C1 segment of cervical spinal cord (tissue), 14 donors: ENCODE data around the gene KRT2.

ENCODE experiments used
- DNase-seq, 14 donors: peaks; one replicate each; lab custom pipeline; 2025; lab: John Stamatoyannopoulos, UW

The KRT2 gene

GRCh38 chr12:52615912-52616311, 36.1 kb downstream of the KRT2 start:
- DNase-seq = no peak

GRCh38 chr12:52615208-52615868, 36.7 kb downstream of the KRT2 start:
- no peak for DNase-seq

- DNase-seq = no peak
These were observed 37.4 kb downstream of the KRT2 start for GRCh38 chr12:52614381-52615207.

- no peak for DNase-seq
These were observed 38.5 kb downstream of the KRT2 start for GRCh38 chr12:52613384-52614030.

- no peak for DNase-seq
These were observed 39.3 kb downstream of the KRT2 start for GRCh38 chr12:52612431-52613383.

GRCh38 chr12:52611080-52611468, 40.9 kb downstream of the KRT2 start:
- DNase-seq = no peak

GRCh38 chr12:52608826-52609630, 43.0 kb downstream of the KRT2 start:
- DNase-seq = no peak

GRCh38 chr12:52608161-52608560, 43.9 kb downstream of the KRT2 start:
- no peak for DNase-seq

- DNase-seq = no peak
These were observed 44.7 kb downstream of the KRT2 start for GRCh38 chr12:52607314-52607713.

- DNase-seq = no peak
These were observed 45.3 kb downstream of the KRT2 start for GRCh38 chr12:52606581-52607218.

GRCh38 chr12:52606096-52606495, 45.9 kb downstream of the KRT2 start:
- DNase-seq = no peak

GRCh38 chr12:52605542-52605941, 46.5 kb downstream of the KRT2 start:
- no peak for DNase-seq

- DNase-seq = no peak
These were observed 47.2 kb downstream of the KRT2 start for GRCh38 chr12:52604859-52605258.

GRCh38 chr12:52603314-52603713, 48.7 kb downstream of the KRT2 start:
- no peak for DNase-seq

GRCh38 chr12:52602552-52602951, 49.5 kb downstream of the KRT2 start:
- DNase-seq = no peak

GRCh38 chr12:52601671-52602070, 50.3 kb downstream of the KRT2 start:
- DNase-seq = no peak

- no peak for DNase-seq
These were observed 51.0 kb downstream of the KRT2 start, which contains the start of gene KRT72 for GRCh38 chr12:52600941-52601481. KRT72 (minus strand) TSS chr12:52601463; CDS start chr12:52601452, 11 bp downstream.

GRCh38 chr12:52600475-52600874, 51.5 kb downstream of the KRT2 start:
- no peak for DNase-seq

- DNase-seq = no peak
These were observed 51.9 kb downstream of the KRT2 start for GRCh38 chr12:52600071-52600470.

GRCh38 chr12:52598966-52599365, 53.0 kb downstream of the KRT2 start:
- DNase-seq = no peak
